Tibial artery (tissue), 4 donors: Measurements from ENCODE around the gene UBFD1.

Source experiments
- DNase-seq, 2 donors: peaks; one replicate each; pipeline ENCODE4 v3.0.0-alpha.2; 2019
- H3K27ac ChIP-seq, 2 donors: fragments of 200-600 bp; sonication (generic) in 1 of 2; 1 replicate in 1 of 2; 2 replicates in 1 of 2; pipeline ENCODE4 v1.5.1; 2018 to 2019; ENCODE audit warnings: mild to moderate bottlenecking in 1 of 2
- H3K27me3 ChIP-seq, 2 donors: fragments of 200-600 bp; sonication (generic) in 1 of 2; one replicate each; pipeline versions ENCODE4 v1.5.1 to v1.6.0; 2016 to 2019
- H3K36me3 ChIP-seq, 3 donors: fragments of 200-600 bp; sonication (generic) in 2 of 3; one replicate each; pipeline ENCODE4 v1.5.1; 2016 to 2019; ENCODE audit warnings: mild to moderate bottlenecking in 2 of 3
- H3K4me1 ChIP-seq, 4 donors: fragments of 200-600 bp; sonication (generic) in 2 of 4; 1 replicate in 3 of 4; 2 replicates in 1 of 4; pipeline ENCODE4 v1.5.1; 2016 to 2019
- H3K4me3 ChIP-seq, 2 donors: fragments of 200-600 bp; sonication (generic) in 1 of 2; 1 replicate in 1 of 2; 2 replicates in 1 of 2; pipeline ENCODE4 v1.5.1; 2018 to 2019; ENCODE audit warnings: mild to moderate bottlenecking in 2 of 2
- H3K9me3 ChIP-seq, 3 donors: fragments of 200-600 bp; sonication (generic) in 1 of 3; one replicate each; pipeline ENCODE4 v1.5.1; 2016 to 2019
- intact Hi-C: fragments of 100-400 bp; cut with DNase I; formaldehyde crosslinking; loops from one replicate; pipeline ENCODE4 v1.15.0; 2023; ENCODE audit warnings: low total_unique reads
- TF ChIP-seq, protein P1 (sequence below), 2 experiments: fragments of 200-600 bp in 1 of 2; fragments of 450-650 bp in 1 of 2; IDR thresholded peaks; one replicate each; pipeline ENCODE4 v1.5.1; 2017 to 2019; ENCODE audit warnings: antibody characterized with exemption in 2 of 2, mild to moderate bottlenecking in 1 of 2, moderate library complexity in 1 of 2

UBFD1 gene

DNA sequence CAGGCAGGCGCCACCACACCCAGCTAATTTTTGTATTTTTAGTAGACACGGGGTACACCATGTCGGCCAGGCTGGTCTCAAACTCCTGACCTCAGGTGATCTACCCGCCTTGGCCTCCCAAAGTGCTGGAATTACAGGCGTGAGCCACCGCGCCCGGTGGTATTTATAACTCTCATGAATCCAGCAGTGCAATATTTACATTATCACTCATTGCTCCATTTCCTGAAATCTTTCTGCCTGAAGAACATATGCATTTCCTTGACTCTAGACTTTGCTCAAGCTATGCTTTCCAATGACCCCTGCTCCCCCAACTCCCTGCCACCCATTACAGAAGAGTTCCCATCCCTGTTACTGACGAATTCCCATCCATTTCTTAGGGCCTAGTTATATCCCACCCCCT lies 58.3 kb downstream of the UBFD1 start:
- H3K36me3 ChIP-seq: peaks cover 34 to 75% (median 40%) of the 10 kb centered on the region in 3 donors
- TF ChIP-seq, protein P1, sequence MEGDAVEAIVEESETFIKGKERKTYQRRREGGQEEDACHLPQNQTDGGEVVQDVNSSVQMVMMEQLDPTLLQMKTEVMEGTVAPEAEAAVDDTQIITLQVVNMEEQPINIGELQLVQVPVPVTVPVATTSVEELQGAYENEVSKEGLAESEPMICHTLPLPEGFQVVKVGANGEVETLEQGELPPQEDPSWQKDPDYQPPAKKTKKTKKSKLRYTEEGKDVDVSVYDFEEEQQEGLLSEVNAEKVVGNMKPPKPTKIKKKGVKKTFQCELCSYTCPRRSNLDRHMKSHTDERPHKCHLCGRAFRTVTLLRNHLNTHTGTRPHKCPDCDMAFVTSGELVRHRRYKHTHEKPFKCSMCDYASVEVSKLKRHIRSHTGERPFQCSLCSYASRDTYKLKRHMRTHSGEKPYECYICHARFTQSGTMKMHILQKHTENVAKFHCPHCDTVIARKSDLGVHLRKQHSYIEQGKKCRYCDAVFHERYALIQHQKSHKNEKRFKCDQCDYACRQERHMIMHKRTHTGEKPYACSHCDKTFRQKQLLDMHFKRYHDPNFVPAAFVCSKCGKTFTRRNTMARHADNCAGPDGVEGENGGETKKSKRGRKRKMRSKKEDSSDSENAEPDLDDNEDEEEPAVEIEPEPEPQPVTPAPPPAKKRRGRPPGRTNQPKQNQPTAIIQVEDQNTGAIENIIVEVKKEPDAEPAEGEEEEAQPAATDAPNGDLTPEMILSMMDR (IDR thresholded peaks at IDR 0.05): no peak
- intact Hi-C loops: no loop called here
- DNase-seq: no peak
- H3K9me3 ChIP-seq: no peaks in the 10 kb centered on the region
- no peak overlapping the region for H3K4me3 ChIP-seq
- H3K27me3 ChIP-seq: no peaks in the 10 kb centered on the region
- no peak overlapping the region for H3K27ac ChIP-seq
- H3K4me1 ChIP-seq: no peaks in the 10 kb centered on the region
